HG03095 (cell line): Measurements from ENCODE around the gene PGBD1.
"Not testable (repeated sequence)": the region's sequence is repeated elsewhere in the genome, so short reads cannot be mapped to it uniquely, and the experiment has no call there.

ENCODE experiments used
- ATAC-seq: cut with Tn5 transposase; IDR thresholded peaks from one replicate; pipeline ENCODE4 v1.9.1; 2021; ENCODE audit warnings: moderate library complexity; ENCODE audit not compliant: unreplicated experiment

Gene PGBD1

DNA sequence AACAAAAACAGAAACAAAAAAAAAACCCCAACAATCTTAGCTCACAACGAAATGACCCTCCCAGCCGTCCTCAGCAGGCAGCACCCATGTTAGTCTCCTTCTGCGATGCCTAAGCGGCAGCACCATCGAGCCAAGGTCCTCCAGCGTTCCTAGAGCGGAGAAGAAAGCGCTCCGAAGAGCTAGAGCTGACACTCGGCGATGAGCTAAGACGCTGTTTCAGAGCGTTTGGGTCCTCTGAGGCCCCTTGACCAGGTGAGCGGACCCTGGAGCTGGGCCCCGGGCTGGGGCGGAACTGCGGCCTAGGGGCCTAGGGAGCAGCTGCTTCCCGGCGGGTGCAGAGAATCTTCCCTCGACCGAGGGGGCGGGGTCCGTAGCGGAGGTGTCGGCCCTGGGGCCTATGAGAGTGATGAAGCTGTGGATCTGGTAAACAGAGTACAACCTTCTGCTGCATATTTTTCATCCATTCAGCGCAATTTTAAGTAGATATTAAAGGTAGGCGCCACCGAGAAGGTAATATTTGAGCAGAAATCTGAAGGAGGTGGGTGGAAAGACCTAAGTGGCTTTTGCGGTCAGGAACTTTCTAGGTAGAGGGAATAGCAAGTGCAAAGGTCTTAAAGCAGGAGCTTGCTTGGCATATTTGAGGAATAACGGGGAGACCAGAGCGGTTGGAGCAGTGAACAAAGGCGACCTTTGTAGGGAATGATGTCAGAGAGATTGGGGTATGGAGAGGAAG, 14.2 kb upstream of the PGBD1 start, which contains the start of gene ZSCAN26:
TSS of gene ZSCAN26 (plus strand) at position 182 of the 733 bp plus-strand sequence. CDS start 4,777 bp downstream, outside the sequence.
- peak; percentile 88 for ATAC-seq

DNA sequence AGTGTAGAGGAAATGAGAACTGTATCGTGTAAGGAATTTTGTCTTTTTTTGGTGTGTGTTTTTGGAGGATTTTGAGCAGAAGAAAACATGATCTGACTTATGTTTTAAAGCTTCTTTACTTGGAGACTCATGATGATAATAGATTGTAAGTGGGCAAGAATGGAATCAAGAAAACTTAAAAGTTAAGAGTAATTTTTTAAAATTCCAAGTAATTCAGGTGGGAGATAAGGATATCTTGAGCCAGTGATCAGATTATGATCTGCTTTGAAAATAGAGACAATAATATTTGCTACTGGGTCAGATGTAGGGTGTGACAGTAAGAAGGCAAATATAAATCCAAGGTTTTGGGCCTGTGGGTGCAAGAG, 13.7 kb upstream of the PGBD1 start:
- ATAC-seq = no peak

DNA sequence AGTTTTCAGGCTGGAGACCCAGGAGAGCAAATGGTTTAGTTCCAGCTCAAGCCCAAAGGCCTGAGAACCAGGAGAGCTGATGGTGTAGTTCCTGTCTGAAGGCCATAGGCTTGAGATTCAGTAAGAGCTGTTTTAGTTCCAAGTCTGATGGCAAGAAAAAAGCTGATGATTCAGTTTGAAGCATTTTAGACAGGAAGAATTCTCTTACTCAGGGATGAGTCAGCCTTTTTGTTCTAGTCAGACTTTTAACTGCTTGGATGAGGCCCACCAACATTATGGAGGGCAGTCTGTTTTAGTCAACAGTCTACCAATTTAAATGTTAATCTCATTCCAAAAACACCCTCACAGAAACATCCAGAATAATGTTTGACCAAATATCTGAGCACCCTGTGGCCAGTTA, 11.9 kb upstream of the PGBD1 start:
- ATAC-seq = no peak

DNA sequence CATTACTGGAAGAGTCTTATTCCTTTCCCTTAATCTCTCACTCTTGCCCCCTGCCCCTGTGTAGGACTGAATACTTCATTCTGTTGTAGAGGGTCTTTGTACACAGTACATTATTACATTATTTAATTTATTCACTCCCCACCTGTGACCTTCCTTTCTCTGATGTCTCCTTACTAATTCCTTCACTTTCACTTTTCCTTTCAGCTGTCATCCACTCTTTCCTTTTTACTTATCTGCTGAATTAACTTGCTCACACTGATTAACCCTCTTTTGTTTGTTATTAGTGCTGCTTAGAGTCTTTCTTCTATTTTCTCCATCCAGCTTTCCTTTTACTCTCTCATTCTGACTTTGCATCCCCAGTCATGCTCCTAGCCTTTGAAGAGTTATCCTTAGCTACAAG, 6.5 kb upstream of the PGBD1 start:
- no peak for ATAC-seq

DNA sequence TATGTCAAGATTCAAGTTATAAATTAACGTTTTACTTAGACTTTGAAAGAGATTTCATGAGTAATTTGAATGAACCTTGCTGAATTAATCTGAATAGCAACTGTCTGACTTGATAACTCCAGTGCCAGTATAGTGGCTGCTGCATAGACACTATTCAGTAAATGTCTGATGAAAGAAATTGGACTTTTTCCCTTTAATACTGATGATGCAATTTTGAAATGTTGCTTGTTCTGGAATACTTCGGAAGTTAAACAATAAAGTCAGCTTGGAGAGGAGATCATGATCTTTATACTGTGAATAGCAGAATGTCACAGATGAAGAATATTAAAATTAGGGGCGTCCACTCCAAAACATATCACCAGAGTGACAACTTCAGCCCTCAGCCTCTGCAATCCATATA, 3.6 kb upstream of the PGBD1 start:
- no peak for ATAC-seq

DNA sequence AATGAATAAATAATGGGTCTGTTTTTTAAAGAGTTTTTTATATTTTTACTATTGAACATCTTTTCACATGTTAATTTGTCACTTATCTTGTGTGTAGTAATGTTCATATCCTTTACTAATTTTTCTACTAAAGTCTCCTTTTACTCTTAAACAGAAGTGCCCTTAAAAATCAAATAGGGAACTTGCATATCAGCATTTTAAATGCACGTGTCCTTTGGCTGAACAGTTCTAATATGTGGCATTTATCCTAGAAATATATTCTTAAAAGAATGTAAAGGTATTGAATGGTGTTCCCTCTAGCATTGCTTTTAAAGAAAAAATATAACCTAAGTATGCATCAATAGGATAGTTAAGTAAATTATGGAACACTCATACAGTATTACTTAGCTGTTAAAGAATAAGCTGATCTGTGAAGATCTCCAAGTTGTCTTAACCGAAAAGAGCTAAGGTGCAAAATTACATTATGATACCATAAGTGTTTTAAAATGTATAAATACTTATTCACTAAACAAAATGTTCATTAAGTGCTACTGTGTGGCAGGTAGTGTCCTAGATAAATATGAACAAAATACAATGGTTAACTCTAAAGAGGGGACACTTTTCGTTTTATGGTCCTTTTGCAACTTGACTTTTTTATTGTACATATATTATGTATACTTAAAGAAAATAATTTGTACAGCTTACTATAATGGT, 631 bp upstream of the PGBD1 start:
- no peak for ATAC-seq

DNA sequence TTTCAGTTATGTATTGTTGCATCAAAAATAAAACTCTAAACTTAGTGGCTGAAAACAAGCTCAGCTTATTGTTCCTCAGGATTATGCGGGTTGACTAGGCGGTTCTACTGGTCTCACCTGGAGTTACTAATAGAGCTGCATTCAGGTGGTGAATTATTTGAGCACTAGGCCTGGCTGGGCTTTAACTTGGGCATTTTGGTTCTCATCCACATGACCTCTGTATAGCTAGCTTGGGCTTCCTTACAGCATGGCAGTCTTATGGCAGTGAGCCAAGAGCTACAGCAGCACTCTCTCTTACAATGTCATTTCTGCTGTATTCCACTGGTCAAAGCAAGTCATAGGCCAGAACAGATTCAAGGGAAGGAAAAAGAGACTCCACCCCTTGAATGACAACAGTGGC, 1.6 kb downstream of the PGBD1 start:
- no peak for ATAC-seq

DNA sequence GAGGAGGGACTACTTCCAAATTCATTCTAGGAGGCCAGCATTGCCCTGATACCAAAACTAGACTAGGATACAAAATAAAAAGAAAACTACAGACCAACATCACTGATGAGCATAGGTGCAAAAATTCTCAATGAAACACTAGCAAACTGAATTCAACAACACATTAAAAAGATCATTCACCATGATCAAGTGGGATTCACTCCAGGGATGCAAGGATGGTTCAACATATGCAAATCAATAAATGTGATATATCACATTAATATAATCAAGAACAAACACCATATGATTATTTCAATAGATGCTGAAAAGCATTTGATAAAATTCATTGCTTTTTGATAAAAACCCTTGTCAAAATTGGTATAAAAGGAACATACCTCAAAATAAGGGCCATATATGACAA, 10.2 kb downstream of the PGBD1 start:
- ATAC-seq = no peak

DNA sequence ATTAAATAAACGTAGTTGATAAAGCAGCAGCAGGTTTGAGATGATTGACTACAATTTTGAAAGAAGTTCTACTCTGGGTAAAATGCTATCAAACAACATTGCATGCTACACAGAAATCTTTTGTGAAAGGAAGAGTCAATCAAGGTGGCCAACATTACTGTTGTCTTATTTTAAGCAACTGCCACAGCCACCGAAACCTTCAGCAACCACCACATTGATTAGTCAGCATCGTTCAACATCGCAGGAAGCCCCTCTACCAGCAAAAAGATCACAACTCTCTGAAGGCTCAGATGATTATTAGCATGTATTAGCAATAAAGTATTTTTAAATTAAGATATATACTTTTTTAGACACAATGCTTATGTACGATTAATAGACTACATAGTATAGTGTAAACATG, 14.0 kb downstream of the PGBD1 start:
- no peak for ATAC-seq

DNA sequence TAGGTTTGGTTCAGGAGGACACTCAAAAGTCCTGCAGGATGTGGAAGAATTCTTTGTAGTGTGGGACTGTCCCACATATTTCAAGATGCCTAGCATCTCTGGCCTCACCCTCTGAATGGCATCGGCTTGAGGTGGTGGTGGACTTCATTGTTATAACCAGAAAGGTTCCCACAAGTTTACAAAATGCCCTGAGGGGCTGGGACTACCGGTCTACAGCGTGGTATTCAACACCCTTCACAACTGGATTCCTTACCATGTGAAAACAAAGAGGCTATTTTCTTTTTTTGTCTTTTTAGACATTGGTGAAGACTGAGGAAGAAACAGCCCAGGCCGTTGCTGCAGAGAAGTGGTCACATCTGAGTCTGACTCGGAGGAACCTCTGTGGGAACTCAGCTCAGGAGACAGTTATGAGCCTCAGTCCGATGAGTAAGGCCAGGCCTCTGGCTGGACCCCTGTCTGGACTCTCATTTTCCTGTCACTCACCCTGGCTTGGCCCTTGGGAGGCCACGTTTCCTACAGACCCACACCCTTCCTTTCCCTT, 15.2 kb downstream of the PGBD1 start:
- no peak for ATAC-seq

DNA sequence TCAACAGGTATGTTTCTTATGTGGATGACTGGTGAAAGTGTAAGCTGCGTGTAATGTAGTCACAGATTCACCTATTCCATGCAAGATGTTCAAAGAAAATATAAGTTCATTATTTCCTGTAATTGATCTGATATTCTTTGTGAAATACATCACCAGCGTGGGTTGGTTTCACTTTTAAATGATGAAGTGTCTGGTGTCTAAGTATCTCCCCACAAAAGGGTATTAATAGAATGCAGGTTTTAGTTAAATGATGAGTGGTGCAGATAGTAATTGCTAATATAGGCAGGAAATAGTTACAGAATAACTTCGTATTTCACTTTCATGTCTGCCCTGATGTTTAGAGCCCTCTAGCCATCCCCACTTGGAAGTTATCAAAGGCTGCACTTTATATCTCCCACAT, 22.2 kb downstream of the PGBD1 start:
- ATAC-seq = peak; percentile 82

DNA sequence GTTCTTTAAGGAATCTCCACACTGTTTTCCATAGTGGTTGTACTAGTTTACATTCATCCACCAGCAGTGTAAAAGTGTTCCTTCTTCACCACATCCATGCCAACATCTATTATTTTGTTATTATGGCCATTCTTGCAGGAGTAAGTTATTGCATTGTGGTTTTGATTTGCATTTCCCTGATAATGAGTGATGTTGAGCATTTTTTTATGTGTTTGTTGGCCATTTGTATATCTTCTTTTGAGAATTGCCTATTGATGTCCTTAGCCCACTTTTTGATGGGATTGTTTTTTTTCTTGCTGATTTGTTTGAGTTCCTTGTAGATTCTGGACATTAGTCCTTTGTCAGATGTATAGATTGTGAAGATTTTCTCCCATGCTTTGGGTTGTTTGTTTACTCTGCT, 25.0 kb downstream of the PGBD1 start:
- not testable (repeated sequence) for ATAC-seq

DNA sequence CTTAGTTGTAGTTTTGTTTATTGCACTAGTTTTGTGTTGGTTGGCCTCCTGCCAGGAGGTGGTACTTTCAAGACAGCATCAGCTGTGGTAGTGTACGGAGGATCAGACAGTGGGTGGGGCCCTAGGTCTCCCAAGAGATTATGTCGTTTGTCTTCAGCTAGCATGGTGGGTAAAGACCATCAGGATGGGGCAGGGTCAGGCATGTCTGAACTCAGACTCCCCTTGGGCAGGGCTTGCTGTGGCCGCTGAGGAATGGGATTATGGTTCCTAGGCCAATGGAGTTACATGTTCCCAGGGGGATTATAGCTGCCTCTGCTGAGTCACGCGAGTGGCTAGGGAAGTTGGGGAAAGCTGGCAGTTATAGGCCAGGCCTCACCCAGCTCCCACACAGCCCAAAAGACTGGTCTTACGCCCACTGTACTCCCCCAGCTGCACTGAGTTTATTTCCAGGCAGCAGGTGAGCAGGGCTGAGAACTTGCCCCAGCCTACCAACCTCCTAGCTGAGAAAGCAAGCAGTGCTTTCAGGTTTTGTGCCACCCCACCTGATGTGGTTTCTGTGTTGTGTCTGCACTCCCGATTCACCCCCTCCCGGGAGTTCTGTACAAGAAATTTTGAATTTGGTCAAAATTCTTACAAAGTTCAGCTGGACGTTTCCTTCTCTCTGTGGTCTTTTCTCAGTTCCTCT, 29.9 kb downstream of the PGBD1 start:
- ATAC-seq = no peak

DNA sequence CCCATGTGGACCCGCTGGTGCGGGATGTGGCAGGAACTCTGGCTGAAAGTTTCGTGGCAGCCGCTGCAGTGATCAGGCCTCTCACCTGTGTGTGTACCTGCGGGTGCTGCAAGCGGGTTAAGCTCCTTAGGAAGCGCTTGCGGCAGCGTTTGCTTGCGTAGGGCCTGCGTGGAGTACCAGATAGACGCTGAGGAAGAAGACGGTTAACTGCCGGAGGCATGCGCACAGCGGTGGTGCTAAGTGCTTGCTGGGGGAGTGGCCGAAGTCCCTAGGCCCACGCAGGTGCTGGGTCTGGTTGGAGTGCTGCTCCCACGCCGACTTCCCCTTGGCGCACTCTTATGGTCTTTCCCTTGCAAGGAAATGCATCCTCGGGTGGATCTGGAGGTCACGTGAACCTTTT, 31.6 kb downstream of the PGBD1 start:
- ATAC-seq = no peak

DNA sequence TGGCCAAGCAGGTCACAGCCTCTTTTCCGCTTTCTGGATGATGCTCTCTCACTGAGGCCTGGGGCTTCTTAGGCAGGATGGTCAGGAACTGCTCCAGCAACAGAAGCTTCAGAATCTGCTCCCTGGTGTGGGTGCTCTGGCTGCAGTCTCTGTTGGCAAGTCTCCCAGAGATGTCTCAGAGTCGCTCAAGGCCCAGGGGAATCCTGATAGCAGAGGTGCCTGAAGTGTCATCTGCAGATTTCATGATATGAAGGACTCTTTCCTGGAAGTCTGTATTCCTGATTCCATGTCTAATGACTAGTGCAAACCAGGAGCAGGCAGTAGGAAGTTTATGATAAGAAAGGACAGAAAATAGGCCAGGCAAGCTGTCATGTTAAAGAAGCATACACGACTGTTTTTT, 34.3 kb downstream of the PGBD1 start:
- ATAC-seq = no peak

DNA sequence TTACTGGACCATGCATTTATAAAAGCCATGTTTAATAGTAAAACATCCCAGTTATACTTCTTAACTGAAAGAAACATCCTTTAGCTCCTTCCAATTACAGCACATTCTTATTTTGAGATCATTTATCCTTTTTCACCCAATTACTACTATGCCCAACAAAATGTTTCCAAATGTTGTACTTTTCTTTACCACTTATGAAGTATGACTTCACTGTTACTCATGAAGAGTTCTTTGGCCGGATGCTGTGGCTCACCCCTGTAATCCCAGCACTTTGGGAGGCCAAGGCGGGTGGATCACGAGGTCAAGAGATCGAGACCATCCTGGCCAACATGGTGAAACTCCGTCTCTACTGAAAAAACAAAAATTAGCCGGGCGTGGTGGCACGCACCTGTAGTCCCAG, 36.5 kb downstream of the PGBD1 start:
- ATAC-seq = not testable (repeated sequence)

DNA sequence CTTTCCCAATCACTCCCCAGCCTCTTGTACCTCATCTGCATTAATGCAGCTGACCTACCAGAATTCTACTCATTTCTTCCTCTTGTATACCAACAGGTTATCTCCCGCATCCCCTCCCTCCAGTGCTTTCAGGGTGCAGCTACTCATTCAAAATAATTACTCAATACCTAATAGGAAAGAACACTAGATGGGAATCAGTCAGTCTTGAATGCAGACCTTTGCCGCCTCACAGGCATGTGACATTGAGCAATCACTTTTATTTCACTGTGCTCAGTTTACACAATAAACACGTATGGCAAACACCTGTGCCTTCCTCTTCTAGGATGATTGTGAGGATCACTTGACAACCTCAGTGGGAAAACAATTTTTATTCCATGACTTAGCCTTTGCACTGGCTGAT, 41.3 kb downstream of the PGBD1 start:
- no peak for ATAC-seq

DNA sequence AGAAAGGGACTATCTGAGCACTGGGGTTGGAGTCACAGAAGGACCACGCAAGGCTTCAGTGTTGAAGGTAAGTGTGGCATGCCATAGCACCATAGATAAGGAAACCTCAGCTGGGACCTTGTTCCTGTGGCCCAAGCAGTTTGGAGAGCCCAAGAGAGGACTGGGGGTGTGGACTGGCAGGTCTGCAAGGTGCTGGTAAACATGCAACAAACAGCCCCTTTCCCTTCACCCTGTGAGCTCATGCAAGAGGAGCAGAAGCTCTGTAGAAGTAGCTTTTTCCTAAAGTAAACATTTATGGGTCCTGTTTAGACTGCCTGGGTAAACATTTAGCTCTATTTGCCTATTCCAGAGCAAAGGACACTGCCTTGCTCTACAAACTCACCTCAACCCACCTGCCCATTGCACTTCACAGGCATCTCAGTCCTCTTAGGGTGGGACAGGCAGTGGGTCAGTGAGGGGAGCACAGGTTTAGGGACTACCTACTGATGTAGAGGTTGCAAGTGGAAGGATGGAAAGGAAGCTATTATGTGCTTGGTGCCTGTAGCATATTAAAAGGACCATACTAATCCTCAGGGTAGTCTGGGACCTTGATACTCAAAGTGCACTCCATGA, 42.5 kb downstream of the PGBD1 start:
- no peak for ATAC-seq

DNA sequence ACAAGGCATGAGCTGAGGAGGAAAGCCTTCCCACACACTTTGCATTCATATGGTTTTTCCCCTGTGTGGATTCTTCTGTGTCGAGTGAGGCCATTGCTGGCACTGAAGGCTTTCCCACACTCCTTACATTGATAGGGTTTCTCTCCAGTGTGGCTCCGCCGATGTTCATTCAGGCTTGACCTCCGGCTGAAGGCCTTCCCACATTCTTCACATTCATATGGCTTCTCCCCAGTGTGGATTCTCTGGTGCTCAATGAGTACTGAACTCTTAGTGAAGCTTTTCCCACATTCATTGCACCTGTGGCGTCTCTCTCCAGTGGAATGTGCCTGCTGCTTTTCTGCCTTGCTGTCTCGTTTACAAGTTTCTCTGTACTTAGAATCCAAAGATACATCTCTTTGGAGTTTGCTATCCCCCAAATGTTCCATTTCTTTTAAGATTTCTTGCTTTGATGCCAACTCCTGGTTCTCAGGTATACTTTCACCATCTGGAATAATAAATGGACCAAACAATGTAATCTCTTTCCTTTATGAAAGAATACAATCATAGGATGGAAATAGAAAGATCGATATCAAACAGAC, 45.1 kb downstream of the PGBD1 start:
- no peak for ATAC-seq

DNA sequence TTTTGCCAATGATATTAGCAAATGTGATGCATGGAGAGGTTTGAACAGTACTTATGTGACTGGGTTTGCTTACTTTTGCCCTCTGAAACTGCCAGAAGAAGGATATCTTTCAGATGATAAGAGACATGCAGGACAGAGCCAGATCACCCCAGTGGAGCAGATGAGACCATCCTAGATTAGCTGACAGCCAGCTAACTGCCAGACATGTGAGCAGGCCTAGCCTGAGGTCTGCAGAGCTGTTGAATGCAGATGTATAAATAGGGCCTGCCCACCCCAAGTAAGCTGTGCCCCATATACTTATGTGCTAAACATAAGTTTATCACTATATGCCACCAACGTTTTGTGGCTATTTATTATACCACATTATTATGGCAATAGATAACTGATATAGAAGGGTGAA, 48.7 kb downstream of the PGBD1 start:
- ATAC-seq = no peak

DNA sequence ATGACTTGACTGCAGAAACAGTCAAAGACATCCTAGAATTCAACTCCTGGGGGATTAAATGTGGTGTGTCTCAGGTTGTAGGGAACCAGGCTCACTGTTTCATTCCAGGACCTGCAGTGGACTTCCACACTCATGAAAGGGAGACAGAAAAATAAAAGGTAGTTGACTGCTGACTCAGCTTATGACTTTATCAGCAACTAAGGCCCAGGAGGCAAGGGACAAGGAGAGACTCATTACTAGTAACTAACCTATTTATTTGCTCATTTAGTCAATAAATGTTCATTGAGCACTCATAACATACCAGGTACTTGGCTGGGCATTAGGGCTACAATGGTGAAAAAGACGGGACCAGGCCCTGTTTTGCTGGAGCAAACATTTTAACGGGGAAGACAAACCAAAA, 51.7 kb downstream of the PGBD1 start:
- no peak for ATAC-seq
